Sigmoid colon (tissue), 7 donors: Measurements from ENCODE around the gene TAS1R3. TPM values are rescaled to one million over a fixed set of nuclear protein-coding genes. Genes with fewer than 3 reads are reported as not detected.
A peak's percentile ranks its signal among the peaks of the same experiment; 100 is the strongest.

ENCODE experiments used
- DNase-seq: peaks from one replicate; pipeline ENCODE4 v3.0.0-alpha.2; 2019
- H3K27ac ChIP-seq, 4 donors: fragments of 200-600 bp; sonication (generic); one replicate each; pipeline ENCODE4 v1.5.1; 2016 to 2019; ENCODE audit warnings: mild to moderate bottlenecking in 1 of 4
- H3K27me3 ChIP-seq, 3 donors: fragments of 200-600 bp; sonication (generic); one replicate each; pipeline ENCODE4 v1.5.1; 2019; ENCODE audit warnings: mild to moderate bottlenecking in 1 of 3
- H3K36me3 ChIP-seq, 4 donors: fragments of 200-600 bp; sonication (generic); one replicate each; pipeline ENCODE4 v1.5.1; 2016 to 2019
- H3K4me1 ChIP-seq, 4 donors: fragments of 200-600 bp; sonication (generic); one replicate each; pipeline ENCODE4 v1.5.1; 2017 to 2019
- H3K4me3 ChIP-seq, 4 donors: fragments of 200-600 bp; sonication (generic); one replicate each; pipeline ENCODE4 v1.5.1; 2017 to 2019; ENCODE audit warnings: mild to moderate bottlenecking in 2 of 4, moderate library complexity in 1 of 4
- H3K9me3 ChIP-seq, 4 donors: fragments of 200-600 bp in 3 of 4; sonication (generic) in 3 of 4; one replicate each; pipeline versions ENCODE4 v1.5.1 to v1.6.1; 2013 to 2019
- CTCF ChIP-seq, 4 experiments: fragments of 450-650 bp in 3 of 4; fragments of 200-600 bp in 1 of 4; IDR thresholded peaks; one replicate each; pipeline ENCODE4 v1.5.1; 2016 to 2019; ENCODE audit warnings: antibody characterized with exemption in 4 of 4, mild to moderate bottlenecking in 3 of 4, moderate library complexity in 2 of 4
- EP300 ChIP-seq, 4 donors: sonication (generic); formaldehyde crosslinking; IDR thresholded peaks; one replicate each; pipeline ENCODE4 v1.6.1; 2017; ENCODE audit warnings: antibody characterized with exemption in 4 of 4
- POLR2A ChIP-seq, 2 donors: fragments of 450-650 bp; IDR thresholded peaks; one replicate each; pipeline ENCODE4 v1.6.1; 2016; ENCODE audit warnings: antibody characterized with exemption in 2 of 2, mild to moderate bottlenecking in 2 of 2, moderate library complexity in 2 of 2
- POLR2AphosphoS5 ChIP-seq, 4 donors: sonication (generic); formaldehyde crosslinking; IDR thresholded peaks; one replicate each; pipeline ENCODE4 v1.6.1; 2017; ENCODE audit warnings: antibody characterized with exemption in 4 of 4
- WGBS, 2 donors: extraction: QIAGEN DNeasy Blood & Tissue Kit; methylation state at CpG; one replicate each; pipeline ENCODE4 v1.1.7; 2013; 5-methylcytosine and 5-hydroxymethylcytosine counted together
- intact Hi-C: fragments of 100-400 bp; cut with DNase I; formaldehyde crosslinking; loops from one replicate; pipeline ENCODE4 v1.15.1; 2023
- polyA plus RNA-seq, 3 donors: library from polyadenylated mRNA; stranded (reverse); fragments of 200-250 nt; gene quantifications; one replicate each; pipeline ENCODE4 v1.2.3, GENCODE V29; 2013
- total RNA-seq, 4 donors: library from RNA; depleted of rRNA; stranded (reverse); fragments of >200 nt; gene quantifications; one replicate each; pipeline ENCODE4 v1.1.0, GENCODE V29; 2016
- donor health status: healthy with polysubstance abuse.
- donor health status: Bipolar disorder and iron deficiency.
- donor health status: healthy.

The TAS1R3 gene
- total and polyA plus RNA-seq, 7 donors = 0.60 to 0.64 TPM; not detected in 5

GRCh38 chr1:1330366-1331067 lies 563 bp upstream of the TAS1R3 start:
- intact Hi-C loops = no loop called here
- no peaks in the 10 kb centered on the region for H3K9me3 ChIP-seq
- no peak overlapping the region for H3K27ac ChIP-seq
- TF ChIP-seq POLR2A (IDR thresholded peaks at IDR 0.05) (no peak), POLR2AphosphoS5 (IDR thresholded peaks at IDR 0.05) (no peak), EP300 (IDR thresholded peaks at IDR 0.05) (no peak), CTCF (IDR thresholded peaks at IDR 0.05) (no peak)
- peaks cover 0 to 18% (median 14%) of the 10 kb centered on the region in 4 donors for H3K4me1 ChIP-seq
- H3K4me3 ChIP-seq = no peak overlapping the region
- no peaks in the 10 kb centered on the region for H3K27me3 ChIP-seq
- 29 to 61% methylated on average over 15 of the region's 15 CpGs for WGBS, 2 donors
- DNase-seq = no peak
- H3K36me3 ChIP-seq = peaks cover 0 to 24% (median 13%) of the 10 kb centered on the region in 4 donors

GRCh38 chr1:1332031-1332755 lies 1.1 kb downstream of the TAS1R3 start:
- Histone ChIP-seq H3K4me1 (peaks cover 0 to 7% (median 6%) of the 10 kb centered on the region in 4 donors), H3K27ac (no peak overlapping the region), H3K9me3 (no peaks in the 10 kb centered on the region), H3K4me3 (no peak overlapping the region), H3K36me3 (peaks cover 0 to 32% (median 13%) of the 10 kb centered on the region in 4 donors), H3K27me3 (no peaks in the 10 kb centered on the region)
- TF ChIP-seq POLR2A (IDR thresholded peaks at IDR 0.05) = no peak
- TF ChIP-seq POLR2AphosphoS5 (IDR thresholded peaks at IDR 0.05) = no peak
- no peak for TF ChIP-seq CTCF (IDR thresholded peaks at IDR 0.05)
- TF ChIP-seq EP300 (IDR thresholded peaks at IDR 0.05) = no peak
- DNase-seq = no peak
- WGBS, 2 donors = 64 to 88% methylated on average over 57 of the region's 57 CpGs
- intact Hi-C loops = no loop called here

GRCh38 chr1:1332774-1333480 lies 1.8 kb downstream of the TAS1R3 start:
- WGBS, 2 donors = 19 to 77% methylated on average over 48 of the region's 48 CpGs
- Histone ChIP-seq H3K4me1 (peaks cover 0 to 7% (median 6%) of the 10 kb centered on the region in 4 donors), H3K27ac (no peak overlapping the region), H3K27me3 (no peaks in the 10 kb centered on the region), H3K4me3 (no peak overlapping the region), H3K36me3 (peaks cover 1 to 32% (median 9%) of the 10 kb centered on the region in 4 donors), H3K9me3 (no peaks in the 10 kb centered on the region)
- no peak for DNase-seq
- TF ChIP-seq POLR2A (IDR thresholded peaks at IDR 0.05) (no peak), CTCF (IDR thresholded peaks at IDR 0.05) (no peak), POLR2AphosphoS5 (IDR thresholded peaks at IDR 0.05) (no peak), EP300 (IDR thresholded peaks at IDR 0.05) (no peak)
- intact Hi-C loops = no loop called here

- Histone ChIP-seq H3K27me3 (no peaks in the 10 kb centered on the region), H3K36me3 (peaks cover 8 to 32% (median 13%) of the 10 kb centered on the region in 4 donors), H3K4me1 (peaks cover 0 to 7% (median 6%) of the 10 kb centered on the region in 4 donors), H3K4me3 (no peak overlapping the region), H3K27ac (no peak overlapping the region), H3K9me3 (no peaks in the 10 kb centered on the region)
- TF ChIP-seq CTCF (IDR thresholded peaks at IDR 0.05) (no peak), POLR2AphosphoS5 (IDR thresholded peaks at IDR 0.05) (peak in 1 of 4 donors; percentile 18)
- intact Hi-C loops = no loop called here
- no peak for DNase-seq
- 60 to 90% methylated on average over 36 of the region's 36 CpGs for WGBS, 2 donors
These were observed 2.6 kb downstream of the TAS1R3 start for GRCh38 chr1:1333551-1334241.
